BLaER1 treated with 17β-estradiol and CSF1 and Interleukin-3, amounts not matched to agents 10 nM and 100 nM (cell line): Measurements from ENCODE around the gene IRF2BPL.

Source experiments
- H3K27ac ChIP-seq, 11 experiments: shearing (Covaris generic); formaldehyde crosslinking; 2 replicates each; pipeline ENCODE4 v1.8.1; 2022
- H3K27me3 ChIP-seq, 11 experiments: shearing (Covaris generic); formaldehyde crosslinking; 2 replicates each; pipeline ENCODE4 v1.8.1; 2022
- H3K36me3 ChIP-seq, 11 experiments: shearing (Covaris generic); formaldehyde crosslinking; 2 replicates each; pipeline ENCODE4 v1.8.1; 2022
- H3K4me1 ChIP-seq, 10 experiments: shearing (Covaris generic); formaldehyde crosslinking; 2 replicates each; pipeline ENCODE4 v1.8.1; 2022
- H3K4me2 ChIP-seq, 11 experiments: shearing (Covaris generic); formaldehyde crosslinking; 2 replicates each; pipeline ENCODE4 v1.8.1; 2022
- H3K4me3 ChIP-seq, 10 experiments: shearing (Covaris generic); formaldehyde crosslinking; 2 replicates each; pipeline ENCODE4 v1.8.1; 2022
- H3K9ac ChIP-seq, 11 experiments: shearing (Covaris generic); formaldehyde crosslinking; 2 replicates each; pipeline ENCODE4 v1.8.1; 2022
- H3K9me3 ChIP-seq, 11 experiments: shearing (Covaris generic); formaldehyde crosslinking; replicated peaks in 1 of 11; 2 replicates each; pipeline ENCODE4 v1.8.1; 2022
- H4K20me1 ChIP-seq, 11 experiments: shearing (Covaris generic); formaldehyde crosslinking; 2 replicates each; pipeline ENCODE4 v1.8.1; 2022
- Cebpa-rat ChIP-seq, 11 experiments: shearing (Covaris generic); IDR thresholded peaks; 2 replicates each; pipeline ENCODE4 v1.8.1; 2022

IRF2BPL gene

GRCh38 chr14:77040059-77040740 is 11.7 kb upstream of the IRF2BPL start:
- H3K4me2 ChIP-seq, result peak overlapping the region; percentile 86 to 98 (median 94)
- H3K27me3 ChIP-seq, result no peaks in the 10 kb centered on the region; a peak in 1 of 22 replicates
- no peaks in the 10 kb centered on the region for H4K20me1 ChIP-seq
- no peaks in the 10 kb centered on the region for H3K36me3 ChIP-seq
- TF ChIP-seq Cebpa-rat (IDR thresholded peaks at IDR 0.05), result peak in 2 of 11 experiments; percentile 15 to 35; a peak in 1 of 22 replicates
- H3K9me3 ChIP-seq, result no peaks in the 10 kb centered on the region
- H3K4me3 ChIP-seq, result peak overlapping the region; percentile 38 to 64 (median 54); a peak in 18 of 20 replicates
- peak overlapping the region; percentile 96 to 100 (median 98) for H3K27ac ChIP-seq
- H3K4me1 ChIP-seq, result peaks cover 91 to 97% (median 95%) of the 10 kb centered on the region in 10 experiments
- peak overlapping the region; percentile 83 to 97 (median 91) for H3K9ac ChIP-seq

- H3K4me3 ChIP-seq, result peak overlapping the region; percentile 38 to 64 (median 54); a peak in 17 of 20 replicates
These were observed 11.0 kb upstream of the IRF2BPL start for GRCh38 chr14:77039285-77040058.

GRCh38 chr14:77037938-77038568 is 9.5 kb upstream of the IRF2BPL start:
- Histone ChIP-seq H3K27me3 (no peaks in the 10 kb centered on the region; a peak in 1 of 22 replicates), H3K27ac (peak overlapping the region; percentile 96 to 100 (median 98); a peak in 21 of 22 replicates), H3K36me3 (no peaks in the 10 kb centered on the region), H3K4me2 (peak overlapping the region; percentile 82 to 98 (median 94)), H3K4me3 (peak overlapping the region in 8 of 10 experiments; percentile 0 to 63 (median 34); a peak in 12 of 20 replicates), H3K9me3 (no peaks in the 10 kb centered on the region), H3K9ac (peak overlapping the region; percentile 83 to 95 (median 90); a peak in 21 of 22 replicates), H3K4me1 (peaks cover 86 to 97% (median 95%) of the 10 kb centered on the region in 10 experiments), H4K20me1 (no peaks in the 10 kb centered on the region)
- TF ChIP-seq Cebpa-rat (IDR thresholded peaks at IDR 0.05), result no peak

More at GRCh38 chr14:77039285-77040058, 11.0 kb upstream of the IRF2BPL start:
- H4K20me1 ChIP-seq, result no peaks in the 10 kb centered on the region
- H3K9ac ChIP-seq, result peak overlapping the region; percentile 83 to 95 (median 90)
- H3K36me3 ChIP-seq, result no peaks in the 10 kb centered on the region
- peak overlapping the region; percentile 82 to 98 (median 94) for H3K4me2 ChIP-seq
- H3K27ac ChIP-seq, result peak overlapping the region; percentile 96 to 100 (median 98)
- no peaks in the 10 kb centered on the region for H3K9me3 ChIP-seq
- H3K4me1 ChIP-seq, result peaks cover 91 to 97% (median 95%) of the 10 kb centered on the region in 10 experiments
- no peak for TF ChIP-seq Cebpa-rat (IDR thresholded peaks at IDR 0.05)
- no peaks in the 10 kb centered on the region; a peak in 1 of 22 replicates for H3K27me3 ChIP-seq

GRCh38 chr14:77037215-77037937 is 8.9 kb upstream of the IRF2BPL start:
- Histone ChIP-seq H3K9ac (peak overlapping the region; percentile 51 to 95 (median 90)), H4K20me1 (no peaks in the 10 kb centered on the region), H3K4me1 (peaks cover 86 to 97% (median 95%) of the 10 kb centered on the region in 10 experiments), H3K4me2 (peak overlapping the region; percentile 82 to 98 (median 94)), H3K27ac (peak overlapping the region; percentile 96 to 100 (median 98); a peak in 21 of 22 replicates), H3K36me3 (no peaks in the 10 kb centered on the region), H3K4me3 (peak overlapping the region in 8 of 10 experiments; percentile 0 to 63 (median 34); a peak in 12 of 20 replicates), H3K27me3 (no peaks in the 10 kb centered on the region; a peak in 1 of 22 replicates), H3K9me3 (no peaks in the 10 kb centered on the region)
- no peak for TF ChIP-seq Cebpa-rat (IDR thresholded peaks at IDR 0.05)

GRCh38 chr14:77036484-77037214 is 8.1 kb upstream of the IRF2BPL start:
- H3K9ac ChIP-seq, result peak overlapping the region; percentile 51 to 95 (median 90); a peak in 21 of 22 replicates
- H3K36me3 ChIP-seq, result no peaks in the 10 kb centered on the region
- peaks cover 86 to 97% (median 95%) of the 10 kb centered on the region in 10 experiments for H3K4me1 ChIP-seq
- H3K4me2 ChIP-seq, result peak overlapping the region; percentile 82 to 98 (median 94)
- peak overlapping the region; percentile 96 to 100 (median 98); a peak in 20 of 22 replicates for H3K27ac ChIP-seq
- no peaks in the 10 kb centered on the region for H4K20me1 ChIP-seq
- peak overlapping the region in 3 of 10 experiments; percentile 34 to 63 (median 51); a peak in 4 of 20 replicates for H3K4me3 ChIP-seq
- no peaks in the 10 kb centered on the region; a peak in 1 of 22 replicates for H3K27me3 ChIP-seq
- TF ChIP-seq Cebpa-rat (IDR thresholded peaks at IDR 0.05), result no peak
- no peaks in the 10 kb centered on the region for H3K9me3 ChIP-seq

- no peaks in the 10 kb centered on the region for H4K20me1 ChIP-seq
- H3K4me1 ChIP-seq, result peaks cover 88 to 96% (median 93%) of the 10 kb centered on the region in 10 experiments
- H3K9me3 ChIP-seq, result no peaks in the 10 kb centered on the region
- peak overlapping the region in 7 of 11 experiments; percentile 4 to 98 (median 95); a peak in 7 of 22 replicates for H3K9ac ChIP-seq
- no peaks in the 10 kb centered on the region for H3K36me3 ChIP-seq
- H3K27ac ChIP-seq, result peak overlapping the region in 9 of 11 experiments; percentile 93 to 100 (median 98); a peak in 16 of 22 replicates
- no peaks in the 10 kb centered on the region; a peak in 1 of 22 replicates for H3K27me3 ChIP-seq
- no peak overlapping the region; a peak in 1 of 20 replicates for H3K4me3 ChIP-seq
- H3K4me2 ChIP-seq, result peak overlapping the region; percentile 82 to 98 (median 94)
- TF ChIP-seq Cebpa-rat (IDR thresholded peaks at IDR 0.05), result no peak
These were observed 6.8 kb upstream of the IRF2BPL start for GRCh38 chr14:77035267-77035666.

- Histone ChIP-seq H4K20me1 (no peaks in the 10 kb centered on the region), H3K9ac (peak overlapping the region; percentile 84 to 98 (median 92)), H3K4me2 (peak overlapping the region; percentile 82 to 98 (median 94)), H3K9me3 (no peaks in the 10 kb centered on the region), H3K27ac (peak overlapping the region; percentile 88 to 100 (median 98)), H3K36me3 (no peaks in the 10 kb centered on the region), H3K27me3 (no peaks in the 10 kb centered on the region; a peak in 1 of 22 replicates), H3K4me1 (peaks cover 88 to 99% (median 95%) of the 10 kb centered on the region in 10 experiments), H3K4me3 (peak overlapping the region; percentile 54 to 73 (median 63))
- TF ChIP-seq Cebpa-rat (IDR thresholded peaks at IDR 0.05), result no peak
These were observed 5.4 kb upstream of the IRF2BPL start for GRCh38 chr14:77033622-77034589.
